ENCODE measurements around the gene XCL2. TPM values are rescaled to one million over a fixed set of nuclear protein-coding genes. Genes with fewer than 3 reads are reported as not detected.

Gene XCL2
- total RNA-seq, 1 experiment from 2014 or later: not detected

DNA sequence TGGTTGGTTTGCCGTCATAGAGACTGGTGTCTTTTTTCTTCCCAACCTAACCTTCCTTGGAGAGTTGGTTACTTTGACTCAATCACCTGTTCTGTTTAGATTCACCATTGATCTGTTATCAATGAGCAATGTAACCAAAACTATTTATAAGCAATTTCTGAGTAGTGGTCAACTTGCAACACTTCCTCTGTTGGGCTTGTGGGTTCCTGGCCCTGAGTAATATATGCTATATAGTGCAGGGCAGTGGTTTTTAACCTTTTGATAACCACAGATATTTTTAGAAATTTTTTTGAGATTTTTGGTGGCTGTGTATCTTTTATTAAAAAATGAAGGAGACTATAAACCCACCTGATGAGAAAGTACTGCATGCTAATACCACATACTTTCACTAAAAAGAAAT, 23.2 kb upstream of the XCL2 start:
- ATAC-seq: no peak
- no peak overlapping the region for H3K4me2 ChIP-seq (ENCODE audit: low read length)
- POLR2A ChIA-PET: no interaction called here
- H2AFZ ChIP-seq (ENCODE audit: low read depth, low read length, poor library complexity, severe bottlenecking): no peak overlapping the region
- no peaks in the 10 kb centered on the region for H3K79me2 ChIP-seq (ENCODE audit: insufficient read depth, low read length)
- RAD21 ChIA-PET (ENCODE audit: low non-redundant PET in 1 of 2, low total read pairs in 2 of 2, uncharacterized antibody in 2 of 2, unreplicated experiment in 2 of 2): no interaction called here
- H3K36me3 ChIP-seq (ENCODE audit: control insufficient read depth in 1 of 2, insufficient read depth in 2 of 2, low read length in 2 of 2): no peaks in the 10 kb centered on the region
- no peak overlapping the region for H3K27ac ChIP-seq (ENCODE audit: low read depth, low read length)
- no peaks in the 10 kb centered on the region for H3K4me1 ChIP-seq (ENCODE audit: control insufficient read depth in 1 of 2, insufficient read depth in 2 of 2, low read length in 2 of 2)
- no peak for TF ChIP-seq JUND (IDR thresholded peaks at IDR 0.05)
- no peak for TF ChIP-seq ELF1 (IDR thresholded peaks at IDR 0.05; ENCODE audit: borderline replicate concordance, low read depth)
- no peak for TF ChIP-seq SRF (IDR thresholded peaks at IDR 0.05; ENCODE audit: low read depth)
- no peak for TF ChIP-seq ZFX (IDR thresholded peaks at IDR 0.05)
- TF ChIP-seq, protein P1, sequence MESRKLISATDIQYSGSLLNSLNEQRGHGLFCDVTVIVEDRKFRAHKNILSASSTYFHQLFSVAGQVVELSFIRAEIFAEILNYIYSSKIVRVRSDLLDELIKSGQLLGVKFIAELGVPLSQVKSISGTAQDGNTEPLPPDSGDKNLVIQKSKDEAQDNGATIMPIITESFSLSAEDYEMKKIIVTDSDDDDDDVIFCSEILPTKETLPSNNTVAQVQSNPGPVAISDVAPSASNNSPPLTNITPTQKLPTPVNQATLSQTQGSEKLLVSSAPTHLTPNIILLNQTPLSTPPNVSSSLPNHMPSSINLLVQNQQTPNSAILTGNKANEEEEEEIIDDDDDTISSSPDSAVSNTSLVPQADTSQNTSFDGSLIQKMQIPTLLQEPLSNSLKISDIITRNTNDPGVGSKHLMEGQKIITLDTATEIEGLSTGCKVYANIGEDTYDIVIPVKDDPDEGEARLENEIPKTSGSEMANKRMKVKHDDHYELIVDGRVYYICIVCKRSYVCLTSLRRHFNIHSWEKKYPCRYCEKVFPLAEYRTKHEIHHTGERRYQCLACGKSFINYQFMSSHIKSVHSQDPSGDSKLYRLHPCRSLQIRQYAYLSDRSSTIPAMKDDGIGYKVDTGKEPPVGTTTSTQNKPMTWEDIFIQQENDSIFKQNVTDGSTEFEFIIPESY (IDR thresholded peaks at IDR 0.05; ENCODE audit: extremely low read depth, insufficient replicate concordance, low read length): no peak
- no peak for TF ChIP-seq FOSL1 (IDR thresholded peaks at IDR 0.05; ENCODE audit: low read depth)
- no peak for TF ChIP-seq CEBPB (IDR thresholded peaks at IDR 0.05; ENCODE audit: low read depth)
- TF ChIP-seq TCF7L2 (IDR thresholded peaks at IDR 0.05; ENCODE audit: borderline replicate concordance, extremely low read depth, insufficient read depth, insufficient read length): no peak
- no peak for TF ChIP-seq ZNF274 (IDR thresholded peaks at IDR 0.05; ENCODE audit: low read depth, low read length)
- TF ChIP-seq YY1 (IDR thresholded peaks at IDR 0.05; ENCODE audit: extremely low read depth, insufficient replicate concordance, low read depth, low read length): no peak
- TF ChIP-seq SIN3A (IDR thresholded peaks at IDR 0.05; ENCODE audit: low read depth): no peak
- no peak for TF ChIP-seq SP1 (IDR thresholded peaks at IDR 0.05; ENCODE audit: low read depth)
- no peak for TF ChIP-seq POLR2AphosphoS5 (IDR thresholded peaks at IDR 0.05; ENCODE audit: low read depth, low read length)
- TF ChIP-seq CBX3 (IDR thresholded peaks at IDR 0.05; ENCODE audit: low read depth): no peak
- TF ChIP-seq, protein P2, sequence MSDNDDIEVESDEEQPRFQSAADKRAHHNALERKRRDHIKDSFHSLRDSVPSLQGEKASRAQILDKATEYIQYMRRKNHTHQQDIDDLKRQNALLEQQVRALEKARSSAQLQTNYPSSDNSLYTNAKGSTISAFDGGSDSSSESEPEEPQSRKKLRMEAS (IDR thresholded peaks at IDR 0.05): no peak
- no peak for TF ChIP-seq EZH2 (IDR thresholded peaks at IDR 0.05)
- no peak for TF ChIP-seq RAD21 (IDR thresholded peaks at IDR 0.05; ENCODE audit: low read depth)
- TF ChIP-seq EGR1 (IDR thresholded peaks at IDR 0.05; ENCODE audit: low read depth): no peak
- DNase-seq (ENCODE audit: low read depth, low spot score): no peak
- CTCF ChIA-PET: interaction anchor here (0.9 kb wide), 1 partner anchor 224 kb away, joined by 4 read pairs; no protein-coding TSS in a partner anchor
- BruUV-seq (replicated peaks): no TSS peak
- H3K9me2 ChIP-seq (ENCODE audit: insufficient read depth): peaks cover 4% of the 10 kb centered on the region; the same call in 1 of the 2 replicates
- H3K4me3 ChIP-seq (replicated peaks in 1 of 2; ENCODE audit: low read depth in 1 of 2, low read length in 2 of 2): no peak overlapping the region
- H4K20me1 ChIP-seq (ENCODE audit: insufficient read depth): no peaks in the 10 kb centered on the region
- H3K27me3 ChIP-seq (ENCODE audit: insufficient read depth, low read length): no peaks in the 10 kb centered on the region
- intact Hi-C loops (cut with micrococcal nuclease): no loop called here
- H3K9ac ChIP-seq (ENCODE audit: low read length): no peak overlapping the region
- H3K9me3 ChIP-seq (ENCODE audit: control insufficient read depth in 1 of 2, insufficient read depth in 1 of 2, low read depth in 1 of 2, low read length in 2 of 2): no peaks in the 10 kb centered on the region

All from HCT116 (cell line).